Duodenal mucosa (tissue), 2 donors: ENCODE results near the gene SEMA7A.
"Not testable (repeated sequence)": the region's sequence is repeated elsewhere in the genome, so short reads cannot be mapped to it uniquely, and the experiment has no call there.

Source experiments
- H3K27ac ChIP-seq: one replicate; pipeline ENCODE4 v1.7.0; 2013; ENCODE audit warnings: low read depth, low read length
- H3K27me3 ChIP-seq, 2 donors: one replicate each; pipeline ENCODE4 v1.7.0; 2013; ENCODE audit warnings: low read length in 2 of 2, control low read depth in 1 of 2; ENCODE audit not compliant: insufficient read depth in 2 of 2, control insufficient read depth in 1 of 2
- H3K36me3 ChIP-seq, 2 donors: one replicate each; pipeline ENCODE4 v1.7.0; 2013; ENCODE audit warnings: low read length in 2 of 2, control low read depth in 1 of 2; ENCODE audit not compliant: insufficient read depth in 2 of 2, control insufficient read depth in 1 of 2
- H3K4me1 ChIP-seq, 2 donors: one replicate each; pipeline ENCODE4 v1.7.0; 2013; ENCODE audit warnings: low read length in 2 of 2, control low read depth in 1 of 2; ENCODE audit not compliant: insufficient read depth in 2 of 2, control insufficient read depth in 1 of 2
- H3K4me3 ChIP-seq, 2 donors: one replicate each; pipeline ENCODE4 v1.7.0; 2013; ENCODE audit warnings: low read length in 2 of 2, low read depth in 1 of 2
- H3K9ac ChIP-seq, 2 donors: one replicate each; pipeline ENCODE4 v1.7.0; 2013; ENCODE audit warnings: low read length in 2 of 2, low read depth in 1 of 2
- H3K9me3 ChIP-seq, 2 donors: one replicate each; pipeline ENCODE4 v1.7.0; 2013; ENCODE audit warnings: low read length in 2 of 2, control low read depth in 1 of 2; ENCODE audit not compliant: control insufficient read depth in 1 of 2

The SEMA7A gene

DNA sequence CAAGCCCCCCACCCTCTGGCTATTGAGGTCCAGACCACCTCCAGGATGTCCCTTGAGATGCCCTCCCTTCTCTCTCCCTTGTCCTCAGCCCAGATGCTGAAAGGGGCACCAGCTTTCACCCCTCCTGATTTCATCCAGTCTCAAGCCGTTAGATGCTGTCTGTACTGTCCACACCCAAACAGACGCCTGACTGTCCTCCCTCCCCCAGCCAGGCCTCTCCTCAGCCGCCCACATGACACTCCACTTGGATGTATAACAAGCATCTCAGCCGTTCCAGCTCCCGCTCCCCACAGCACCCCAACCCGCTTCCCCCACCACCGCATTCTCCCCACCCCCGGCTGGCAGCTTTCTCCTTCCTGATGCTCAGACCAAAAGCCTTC lies 41.3 kb downstream of the SEMA7A start:
- H3K27ac ChIP-seq, result no peak overlapping the region
- H3K27me3 ChIP-seq, result no peaks in the 10 kb centered on the region
- peaks cover 0 to 9% of the 10 kb centered on the region in 2 donors for H3K4me1 ChIP-seq
- no peak overlapping the region for H3K9ac ChIP-seq
- no peak overlapping the region for H3K4me3 ChIP-seq
- no peaks in the 10 kb centered on the region for H3K9me3 ChIP-seq
- no peaks in the 10 kb centered on the region for H3K36me3 ChIP-seq

DNA sequence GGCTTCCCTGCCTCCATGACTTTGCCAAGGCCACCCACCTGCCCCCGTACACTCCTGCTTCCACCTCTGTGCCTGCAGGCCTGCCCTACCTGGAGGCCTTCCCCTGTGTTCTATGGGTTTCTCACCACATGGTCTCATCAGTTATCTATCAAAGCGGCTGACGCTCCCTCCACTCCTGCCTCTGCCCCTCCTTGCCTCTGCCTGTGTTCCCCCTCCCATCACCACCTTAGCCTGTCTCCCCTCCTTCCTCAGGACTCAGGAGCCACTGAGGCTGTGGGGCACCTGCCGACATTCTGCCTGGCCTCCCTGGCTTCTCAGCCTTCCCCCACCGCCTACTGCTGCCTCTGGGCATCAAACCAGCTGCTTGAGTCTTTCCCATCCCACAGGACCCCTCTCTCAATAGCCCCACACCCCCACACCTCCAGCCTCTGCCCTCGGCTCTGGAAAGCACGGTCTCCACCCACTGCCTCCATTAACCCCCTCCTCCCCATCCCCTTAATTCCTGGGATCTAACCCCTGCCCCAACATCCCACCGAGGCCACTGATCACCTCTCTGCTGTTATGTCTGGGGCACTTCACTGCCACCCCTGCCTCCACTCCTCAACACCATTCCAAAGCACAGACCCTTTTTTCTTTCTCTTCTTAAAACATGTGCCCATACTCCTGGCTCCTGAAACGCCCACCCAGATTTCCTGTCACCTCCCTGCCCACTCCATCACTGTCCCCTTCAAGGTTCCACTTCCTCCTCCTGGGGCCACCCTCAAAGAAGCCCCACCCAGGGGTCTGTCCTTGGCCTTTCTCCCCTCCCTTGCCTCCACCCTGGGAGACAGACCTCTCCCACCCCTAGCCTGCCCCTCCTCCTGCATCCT lies 41.9 kb downstream of the SEMA7A start:
- no peak overlapping the region for H3K9ac ChIP-seq
- H3K4me1 ChIP-seq, result peaks cover 0 to 4% of the 10 kb centered on the region in 2 donors
- H3K9me3 ChIP-seq, result no peaks in the 10 kb centered on the region
- no peaks in the 10 kb centered on the region for H3K36me3 ChIP-seq
- H3K4me3 ChIP-seq, result no peak overlapping the region
- H3K27ac ChIP-seq, result no peak overlapping the region
- H3K27me3 ChIP-seq, result no peaks in the 10 kb centered on the region

DNA sequence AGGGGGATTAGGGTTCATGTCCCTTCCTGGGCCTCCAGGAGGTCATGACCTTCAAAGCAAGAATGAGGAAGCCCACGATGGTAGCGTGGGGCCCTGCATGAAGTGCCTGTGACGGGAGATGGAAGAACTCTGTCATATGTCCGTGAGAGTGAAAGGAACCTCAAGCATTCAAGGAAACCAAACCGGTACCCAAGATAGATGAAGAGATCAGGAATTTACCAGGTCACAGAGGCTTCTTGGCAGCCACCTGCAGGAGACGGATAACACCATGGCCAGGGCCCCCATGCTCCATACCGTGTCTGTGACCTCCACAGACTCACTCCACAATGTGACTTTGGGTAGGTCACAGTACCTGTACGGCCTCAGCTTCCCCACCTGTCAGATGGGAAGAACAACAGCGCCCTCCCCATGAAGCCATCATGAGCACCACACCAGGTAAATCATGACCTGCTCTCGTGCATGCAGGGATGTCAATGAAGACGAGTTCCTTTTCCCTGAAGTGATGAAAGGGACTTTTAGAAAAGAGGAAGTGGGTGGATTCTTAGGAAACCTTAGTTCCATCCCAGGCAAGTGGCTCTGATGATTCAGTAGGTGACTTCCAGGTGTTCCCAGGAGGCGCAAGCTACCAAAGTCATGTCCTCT lies 43.0 kb downstream of the SEMA7A start:
- H3K4me3 ChIP-seq, result no peak overlapping the region
- no peaks in the 10 kb centered on the region for H3K9me3 ChIP-seq
- H3K27ac ChIP-seq, result no peak overlapping the region
- H3K4me1 ChIP-seq, result no peaks in the 10 kb centered on the region
- H3K9ac ChIP-seq, result no peak overlapping the region
- H3K27me3 ChIP-seq, result no peaks in the 10 kb centered on the region
- no peaks in the 10 kb centered on the region for H3K36me3 ChIP-seq

DNA sequence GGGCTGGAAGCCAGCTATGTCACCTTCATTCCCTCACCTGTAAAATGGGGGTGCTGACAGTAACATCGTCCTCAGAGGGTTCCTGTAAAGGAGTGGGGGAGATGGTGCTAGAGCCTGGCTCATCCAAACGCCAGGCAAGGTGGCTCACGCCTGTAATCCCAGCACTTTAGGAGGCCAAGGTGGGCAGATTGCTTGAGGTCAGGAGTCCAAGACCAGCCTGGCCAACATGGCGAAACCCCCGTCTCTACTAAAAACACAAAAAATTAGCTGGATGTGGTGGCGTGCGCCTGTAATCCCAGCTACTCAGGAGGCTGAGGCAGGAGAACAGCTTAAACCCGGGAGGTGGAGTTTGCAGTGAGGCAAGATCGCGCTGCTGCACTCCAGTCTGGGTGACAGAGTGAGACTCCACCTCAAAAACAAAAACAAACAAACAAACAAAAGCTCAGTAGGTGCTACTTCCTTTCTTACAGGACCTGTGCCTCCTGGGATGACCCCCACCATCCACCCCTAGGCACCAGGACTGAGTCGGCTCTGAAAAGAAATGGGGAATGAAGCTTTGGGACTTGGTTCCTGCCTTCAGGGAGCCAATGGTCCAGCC lies 43.6 kb downstream of the SEMA7A start:
- not testable (repeated sequence) for H3K9me3 ChIP-seq, H3K27me3 ChIP-seq

DNA sequence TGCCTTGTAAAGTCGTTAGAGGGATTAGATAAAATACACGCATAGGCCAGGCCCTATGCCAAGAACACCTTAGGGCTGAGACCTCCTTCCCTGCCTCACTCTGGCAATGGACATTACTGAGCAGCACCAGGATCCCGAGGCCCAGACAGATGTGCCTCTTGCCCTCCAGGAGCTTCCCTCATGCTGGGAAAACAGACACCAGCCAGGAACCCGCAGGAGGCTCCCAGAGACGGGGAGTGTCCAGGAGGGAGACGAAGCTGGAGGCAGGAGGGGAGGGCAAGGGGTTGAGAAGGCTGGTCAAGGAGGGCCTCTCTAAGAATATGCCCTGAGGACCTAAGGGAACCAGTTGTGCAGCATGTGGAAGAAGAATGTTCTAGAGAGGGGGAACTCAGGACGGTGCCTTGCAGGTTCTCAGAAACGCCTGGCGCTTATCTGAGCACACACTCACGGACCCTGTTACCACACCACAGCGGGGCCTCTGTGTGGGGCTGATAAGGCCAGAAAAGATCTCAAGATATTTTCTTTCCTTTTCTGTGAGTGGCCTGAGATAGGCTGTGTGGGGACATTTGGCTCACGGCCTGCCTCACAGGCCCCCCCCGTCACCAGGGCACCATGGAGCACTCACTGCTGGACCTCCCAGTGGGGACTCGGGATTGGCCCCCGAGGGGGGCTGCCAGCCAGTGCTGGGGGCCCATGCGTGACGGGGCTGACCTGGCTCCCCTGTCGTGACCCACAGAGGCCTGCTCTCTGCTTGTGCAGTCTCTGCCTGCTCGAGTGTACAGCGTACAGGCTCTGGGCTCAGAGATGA lies 44.3 kb downstream of the SEMA7A start:
- Histone ChIP-seq H3K36me3 (no peaks in the 10 kb centered on the region), H3K27ac (no peak overlapping the region), H3K4me3 (no peak overlapping the region), H3K27me3 (no peaks in the 10 kb centered on the region), H3K9me3 (no peaks in the 10 kb centered on the region), H3K9ac (no peak overlapping the region), H3K4me1 (peaks cover 3 to 6% of the 10 kb centered on the region in 2 donors)

More for the DNA sequence above, 43.6 kb downstream of the SEMA7A start:
- not testable (repeated sequence) for H3K27ac ChIP-seq, H3K4me3 ChIP-seq, H3K36me3 ChIP-seq, H3K9ac ChIP-seq, H3K4me1 ChIP-seq

DNA sequence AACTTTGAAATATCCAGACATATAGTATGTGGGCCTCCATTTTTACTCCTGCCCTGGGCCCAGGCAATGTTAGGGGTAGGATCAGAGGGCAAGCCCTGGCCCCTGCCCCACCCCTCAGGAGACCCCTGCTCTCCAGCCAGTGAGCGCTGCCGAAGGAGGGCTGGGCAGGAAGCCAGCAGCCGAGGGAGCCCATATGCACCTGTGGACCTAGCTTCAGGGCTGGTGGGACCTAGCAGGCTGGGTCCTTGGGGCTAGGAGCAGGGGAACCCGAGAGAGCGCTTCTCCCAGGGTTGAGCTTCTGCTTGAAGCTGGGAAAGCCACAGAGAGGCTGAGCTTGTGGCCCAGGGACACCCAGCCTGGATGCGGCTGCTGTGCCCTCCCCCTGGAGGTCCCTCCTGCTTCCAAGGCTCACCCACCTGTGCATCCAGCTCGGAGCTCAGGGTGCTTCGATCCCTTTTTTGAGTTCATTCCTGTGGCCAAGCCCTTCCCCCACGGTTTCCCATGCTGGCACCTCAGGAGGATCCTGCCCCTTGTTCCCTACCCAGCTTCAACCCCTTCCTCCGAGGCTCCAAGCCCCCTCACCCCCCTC lies 45.3 kb downstream of the SEMA7A start:
- no peak overlapping the region for H3K27ac ChIP-seq
- H3K36me3 ChIP-seq, result no peaks in the 10 kb centered on the region
- no peaks in the 10 kb centered on the region for H3K27me3 ChIP-seq
- no peaks in the 10 kb centered on the region for H3K9me3 ChIP-seq
- no peak overlapping the region for H3K4me3 ChIP-seq
- no peak overlapping the region for H3K9ac ChIP-seq
- H3K4me1 ChIP-seq, result peaks cover 12% of the 10 kb centered on the region in 2 donors

DNA sequence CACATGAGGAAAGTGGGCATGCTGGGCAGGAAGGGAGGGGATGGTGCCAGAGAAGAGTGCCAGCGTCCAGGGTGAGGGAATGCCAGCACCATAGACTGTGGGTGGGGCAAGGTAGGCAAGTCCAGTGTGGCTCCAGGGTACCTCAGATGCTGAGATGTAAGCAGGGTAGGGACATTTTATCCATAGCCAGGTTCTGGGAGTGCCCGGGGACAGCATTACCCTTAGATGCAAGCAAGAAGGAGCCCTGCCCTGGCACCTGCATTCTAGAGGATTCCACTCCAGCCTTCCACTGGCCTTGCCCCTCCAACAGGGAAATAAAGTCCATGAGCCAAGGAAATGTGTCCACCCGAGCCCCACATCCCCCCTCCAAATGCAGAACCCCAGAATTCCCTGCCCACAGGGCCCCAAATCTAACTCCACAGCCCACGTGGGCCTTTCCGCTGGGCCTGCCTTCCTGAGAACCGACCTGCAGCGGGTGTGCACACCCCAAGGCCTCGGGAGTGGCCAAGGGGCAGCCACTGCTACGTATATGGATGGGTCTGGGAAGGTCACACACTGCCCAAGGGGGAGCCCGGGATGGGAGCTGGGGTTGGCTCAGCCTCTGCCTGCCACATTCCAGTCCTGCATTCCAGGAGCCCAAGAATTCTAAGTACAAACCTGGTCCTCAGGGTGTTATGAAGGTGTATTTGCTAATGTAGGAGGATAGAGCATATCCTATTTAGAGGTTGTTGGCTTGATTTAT lies 46.0 kb downstream of the SEMA7A start:
- H3K9me3 ChIP-seq, result no peaks in the 10 kb centered on the region
- no peaks in the 10 kb centered on the region for H3K36me3 ChIP-seq
- H3K27me3 ChIP-seq, result no peaks in the 10 kb centered on the region
- H3K27ac ChIP-seq, result no peak overlapping the region
- H3K4me3 ChIP-seq, result no peak overlapping the region
- H3K9ac ChIP-seq, result no peak overlapping the region
- peaks cover 12 to 14% of the 10 kb centered on the region in 2 donors for H3K4me1 ChIP-seq

DNA sequence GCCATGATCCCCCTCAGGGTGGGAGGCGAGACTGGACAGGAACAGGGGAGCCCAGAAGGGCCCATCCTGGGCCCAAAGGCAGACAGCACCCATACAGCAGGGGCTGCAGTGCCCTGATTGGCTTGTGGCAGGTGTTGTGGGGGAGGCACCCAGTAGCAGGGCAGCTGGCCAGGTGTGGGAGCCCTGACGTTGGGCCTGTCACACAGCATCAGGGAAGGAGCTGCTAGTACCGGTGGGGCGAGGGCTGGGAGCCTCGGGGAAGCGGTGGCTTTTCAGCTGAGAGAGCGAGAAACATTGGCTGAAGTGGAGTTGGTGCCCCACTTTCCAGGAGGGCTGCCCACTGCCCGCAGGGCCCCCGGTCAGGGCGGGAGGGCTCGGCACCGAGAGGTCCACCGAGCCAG lies 46.6 kb downstream of the SEMA7A start:
- H3K9me3 ChIP-seq, result no peaks in the 10 kb centered on the region
- H3K9ac ChIP-seq, result no peak overlapping the region
- H3K4me3 ChIP-seq, result no peak overlapping the region
- no peaks in the 10 kb centered on the region for H3K27me3 ChIP-seq
- H3K4me1 ChIP-seq, result peaks cover 12 to 14% of the 10 kb centered on the region in 2 donors
- H3K36me3 ChIP-seq, result no peaks in the 10 kb centered on the region
- H3K27ac ChIP-seq, result no peak overlapping the region

DNA sequence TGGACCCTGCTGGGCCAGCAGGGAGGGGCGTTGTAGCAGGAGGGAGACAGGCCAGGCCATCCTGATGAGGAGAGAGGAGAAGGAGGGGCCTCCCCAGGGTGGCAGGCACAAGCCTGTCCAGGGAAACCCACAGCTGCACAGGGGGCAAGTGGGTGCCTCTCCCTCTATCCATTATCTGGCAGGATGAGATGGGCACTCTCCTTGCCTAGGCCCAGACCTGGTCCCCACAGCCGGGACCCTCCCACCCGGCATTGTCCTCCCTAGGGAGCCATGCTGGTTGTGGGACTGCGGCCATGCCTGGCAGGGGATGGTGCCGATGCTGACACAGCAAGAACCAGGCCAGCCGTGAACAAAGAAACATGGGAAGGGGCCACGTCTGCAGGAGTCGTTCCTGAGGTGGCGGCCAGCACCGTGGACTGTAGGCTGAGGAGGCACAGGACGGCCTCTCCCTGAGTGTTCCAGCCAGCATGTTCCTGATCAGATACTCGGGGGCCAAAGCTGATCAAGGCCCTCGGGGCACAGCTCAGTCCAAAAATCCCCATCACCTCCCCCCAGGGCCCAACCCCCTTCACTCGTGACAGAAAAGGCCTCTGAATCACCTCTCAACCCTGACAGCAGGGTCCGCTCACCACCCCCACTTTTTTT lies 47.1 kb downstream of the SEMA7A start:
- H3K27ac ChIP-seq, result no peak overlapping the region
- H3K9me3 ChIP-seq, result no peaks in the 10 kb centered on the region
- no peaks in the 10 kb centered on the region for H3K27me3 ChIP-seq
- no peak overlapping the region for H3K9ac ChIP-seq
- peaks cover 12 to 14% of the 10 kb centered on the region in 2 donors for H3K4me1 ChIP-seq
- H3K4me3 ChIP-seq, result no peak overlapping the region
- no peaks in the 10 kb centered on the region for H3K36me3 ChIP-seq
